Karpas-422 (cell line): Measurements from ENCODE around the gene PTP4A2. TPM values are rescaled to one million over a fixed set of nuclear protein-coding genes. Genes with fewer than 3 reads are reported as not detected.
A peak's percentile ranks its signal among the peaks of the same experiment; 100 is the strongest.

Experiments used
- DNase-seq: peaks from one replicate; pipeline ENCODE4 v3.0.0-alpha.2; 2015
- H2AFZ ChIP-seq: fragments of 200-600 bp; sonication (generic); 2 replicates; pipeline ENCODE4 v1.6.1; 2014; ENCODE audit warnings: antibody characterized with exemption, low read length, mixed read lengths
- H3K27ac ChIP-seq: fragments of 200-600 bp; sonication (generic); 2 replicates; pipeline ENCODE4 v1.5.1; 2014; ENCODE audit warnings: mild to moderate bottlenecking, low read length, moderate library complexity
- H3K27me3 ChIP-seq: fragments of 200-600 bp; sonication (generic); 2 replicates; pipeline ENCODE4 v1.6.1; 2014; ENCODE audit warnings: low read length, mixed read lengths
- H3K36me3 ChIP-seq: fragments of 200-600 bp; sonication (generic); 2 replicates; pipeline ENCODE4 v1.6.1; 2014; ENCODE audit warnings: low read length, mixed read lengths; ENCODE audit not compliant: insufficient read depth
- H3K4me1 ChIP-seq: fragments of 200-600 bp; sonication (generic); 2 replicates; pipeline ENCODE4 v1.6.1; 2014; ENCODE audit warnings: mild to moderate bottlenecking, low read length, mixed read lengths
- H3K4me2 ChIP-seq: fragments of 200-600 bp; sonication (generic); 2 replicates; pipeline ENCODE4 v1.6.1; 2014; ENCODE audit warnings: low read length, low read depth, mild to moderate bottlenecking; ENCODE audit not compliant: poor library complexity, severe bottlenecking
- H3K4me3 ChIP-seq: fragments of 200-600 bp; sonication (generic); 2 replicates; pipeline ENCODE4 v1.5.1; 2014; ENCODE audit warnings: mild to moderate bottlenecking, antibody characterized with exemption, low read length, mixed read lengths
- H3K79me2 ChIP-seq: fragments of 200-600 bp; sonication (generic); 2 replicates; pipeline ENCODE4 v1.6.1; 2014; ENCODE audit warnings: mild to moderate bottlenecking, low read length, mixed read lengths
- H3K9ac ChIP-seq: fragments of 200-600 bp; sonication (generic); 2 replicates; pipeline ENCODE4 v1.6.0; 2014; ENCODE audit warnings: low read length
- H3K9me2 ChIP-seq: fragments of 200-600 bp; sonication (generic), shearing (Covaris generic); replicated peaks from 2 replicates; pipeline ENCODE4 v1.6.0; 2014; ENCODE audit warnings: mild to moderate bottlenecking, low read length, moderate library complexity; ENCODE audit not compliant: insufficient read depth
- H3K9me3 ChIP-seq: fragments of 300-700, 200-600 bp; sonication (generic); 2 replicates; pipeline ENCODE4 v1.6.1; 2014; ENCODE audit warnings: low read length, mixed read lengths
- H4K20me1 ChIP-seq: fragments of 200-600 bp; sonication (generic); 2 replicates; pipeline ENCODE4 v1.6.1; 2014; ENCODE audit warnings: mild to moderate bottlenecking, antibody characterized with exemption, low read length, low read depth; ENCODE audit not compliant: insufficient read depth
- total RNA-seq: library from RNA; depleted of rRNA; stranded (reverse); fragments of >200 nt; shearing (Covaris generic); gene quantifications from 2 replicates; pipeline ENCODE4 v1.2.3, GENCODE V29; 2014; ENCODE audit warnings: low replicate concordance

Gene PTP4A2
- total RNA-seq, 1 experiment from 2014 or later = 401 TPM

GRCh38 chr1:31910933-31911332, 27.2 kb downstream of the PTP4A2 start:
- Histone ChIP-seq H3K4me2 (no peak overlapping the region), H3K36me3 (peaks cover 76% of the 10 kb centered on the region), H3K4me1 (peaks cover 53% of the 10 kb centered on the region), H3K79me2 (peaks cover 67% of the 10 kb centered on the region), H4K20me1 (peaks cover 11% of the 10 kb centered on the region), H2AFZ (no peak overlapping the region), H3K9ac (no peak overlapping the region), H3K27me3 (no peaks in the 10 kb centered on the region), H3K9me2 (no peaks in the 10 kb centered on the region), H3K9me3 (no peaks in the 10 kb centered on the region), H3K27ac (peak overlapping the region; percentile 64; the same call in 1 of the 2 replicates), H3K4me3 (no peak overlapping the region)
- peak; percentile 46 for DNase-seq

- no peak overlapping the region for H2AFZ ChIP-seq
- DNase-seq = no peak
- H3K4me2 ChIP-seq = no peak overlapping the region
- H4K20me1 ChIP-seq = peaks cover 11% of the 10 kb centered on the region
- H3K27me3 ChIP-seq = no peaks in the 10 kb centered on the region
- peaks cover 42% of the 10 kb centered on the region for H3K4me1 ChIP-seq
- H3K79me2 ChIP-seq = peaks cover 55% of the 10 kb centered on the region
- no peak overlapping the region for H3K27ac ChIP-seq
- no peak overlapping the region for H3K9ac ChIP-seq
- no peaks in the 10 kb centered on the region for H3K9me3 ChIP-seq
- peaks cover 74% of the 10 kb centered on the region for H3K36me3 ChIP-seq
- no peak overlapping the region for H3K4me3 ChIP-seq
- no peaks in the 10 kb centered on the region for H3K9me2 ChIP-seq
Observed at GRCh38 chr1:31909691-31910090, 28.5 kb downstream of the PTP4A2 start.

DNA sequence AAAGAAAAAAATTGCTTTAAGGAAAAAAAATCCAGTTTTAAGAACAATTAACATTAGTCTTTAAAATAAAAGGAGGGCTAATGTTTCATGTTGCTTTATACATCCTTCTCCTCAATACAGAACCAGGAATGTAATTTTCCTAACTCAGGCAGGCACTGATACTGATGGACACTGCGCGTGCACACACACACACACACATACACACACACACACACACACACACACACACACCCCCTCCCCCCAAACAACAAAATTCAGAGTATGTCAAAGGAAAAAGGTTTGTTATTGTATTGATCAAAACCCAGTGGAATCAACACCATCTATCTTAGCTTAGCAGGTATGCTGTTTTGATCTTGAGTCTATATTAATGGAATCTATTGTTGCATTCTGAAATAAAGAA, 31.6 kb downstream of the PTP4A2 start:
- peaks cover 46% of the 10 kb centered on the region for H3K36me3 ChIP-seq
- peaks cover 23% of the 10 kb centered on the region for H3K4me1 ChIP-seq
- H3K4me2 ChIP-seq = no peak overlapping the region
- no peak for DNase-seq
- no peak overlapping the region for H2AFZ ChIP-seq
- H3K27ac ChIP-seq = no peak overlapping the region
- H3K4me3 ChIP-seq = no peak overlapping the region
- peaks cover 23% of the 10 kb centered on the region for H3K79me2 ChIP-seq
- no peaks in the 10 kb centered on the region for H3K9me3 ChIP-seq
- H3K9ac ChIP-seq = no peak overlapping the region
- H4K20me1 ChIP-seq = no peaks in the 10 kb centered on the region; the same call in 1 of the 2 replicates
- no peaks in the 10 kb centered on the region for H3K27me3 ChIP-seq
- no peaks in the 10 kb centered on the region for H3K9me2 ChIP-seq

DNA sequence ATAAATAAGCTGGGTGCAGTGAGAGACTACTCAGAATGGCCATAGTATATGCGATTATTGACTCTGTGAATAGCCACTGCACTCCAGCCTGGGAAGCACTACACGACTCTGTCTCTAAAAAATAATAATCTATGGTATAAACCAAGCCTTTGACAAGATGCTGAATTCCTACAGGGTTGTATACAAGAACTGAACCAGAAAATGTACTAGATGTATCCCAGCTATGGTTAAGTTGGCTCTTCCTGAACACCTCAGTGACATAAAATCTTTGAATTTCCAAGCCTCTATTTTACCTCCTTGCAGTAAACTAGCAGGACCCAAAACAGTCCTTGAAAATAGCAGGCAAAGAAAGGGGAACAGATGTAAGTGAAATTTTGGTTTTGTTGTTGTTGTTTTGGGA, 32.5 kb downstream of the PTP4A2 start:
- peaks cover 39% of the 10 kb centered on the region for H3K36me3 ChIP-seq

DNA sequence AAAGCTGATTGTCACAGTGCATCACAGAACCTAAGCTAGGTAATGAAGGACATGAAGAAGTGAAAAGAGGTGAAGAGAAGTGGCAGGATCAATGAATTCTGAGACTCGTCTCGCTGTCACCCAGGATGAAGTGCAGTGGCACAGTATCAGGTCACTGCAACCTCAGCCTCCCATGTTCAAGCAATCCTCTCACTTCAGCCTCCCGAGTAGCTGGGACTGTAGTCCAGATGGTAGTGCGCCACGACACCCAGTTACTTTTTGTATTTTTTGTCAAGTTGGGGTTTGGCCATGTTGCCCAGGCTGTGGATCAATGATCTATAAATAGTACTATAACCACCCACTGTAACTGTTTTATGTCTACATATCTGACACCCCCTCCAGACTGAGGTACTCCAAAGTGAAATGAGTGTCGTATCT, 33.1 kb downstream of the PTP4A2 start:
- H3K9me2 ChIP-seq = no peaks in the 10 kb centered on the region
- H3K27me3 ChIP-seq = no peaks in the 10 kb centered on the region
- H4K20me1 ChIP-seq = no peaks in the 10 kb centered on the region
- H3K9me3 ChIP-seq = no peaks in the 10 kb centered on the region
- peaks cover 33% of the 10 kb centered on the region for H3K36me3 ChIP-seq
- no peak for DNase-seq
- H3K9ac ChIP-seq = no peak overlapping the region
- H2AFZ ChIP-seq = no peak overlapping the region
- no peak overlapping the region for H3K4me2 ChIP-seq
- peaks cover 9% of the 10 kb centered on the region for H3K79me2 ChIP-seq
- H3K4me3 ChIP-seq = no peak overlapping the region
- H3K27ac ChIP-seq = no peak overlapping the region
- peaks cover 12% of the 10 kb centered on the region for H3K4me1 ChIP-seq

More for the DNA sequence above, 32.5 kb downstream of the PTP4A2 start:
- peaks cover 15% of the 10 kb centered on the region for H3K79me2 ChIP-seq
- H3K9me3 ChIP-seq = no peaks in the 10 kb centered on the region
- no peak overlapping the region for H3K27ac ChIP-seq
- peaks cover 14% of the 10 kb centered on the region for H3K4me1 ChIP-seq
- H3K27me3 ChIP-seq = no peaks in the 10 kb centered on the region
- H3K9ac ChIP-seq = no peak overlapping the region
- no peak overlapping the region for H3K4me2 ChIP-seq
- no peak for DNase-seq
- H2AFZ ChIP-seq = no peak overlapping the region
- H3K9me2 ChIP-seq = no peaks in the 10 kb centered on the region
- no peaks in the 10 kb centered on the region; the same call in 1 of the 2 replicates for H4K20me1 ChIP-seq
- H3K4me3 ChIP-seq = no peak overlapping the region

- peaks cover 27% of the 10 kb centered on the region for H3K36me3 ChIP-seq
- H3K9me2 ChIP-seq = no peaks in the 10 kb centered on the region
- H3K9ac ChIP-seq = no peak overlapping the region
- no peak overlapping the region for H2AFZ ChIP-seq
- H3K79me2 ChIP-seq = peaks cover 3% of the 10 kb centered on the region; the same call in 1 of the 2 replicates
- H3K4me1 ChIP-seq = peaks cover 12% of the 10 kb centered on the region
- no peak overlapping the region for H3K4me3 ChIP-seq
- no peak overlapping the region for H3K4me2 ChIP-seq
- H3K27ac ChIP-seq = no peak overlapping the region
- H3K27me3 ChIP-seq = no peaks in the 10 kb centered on the region
- DNase-seq = peak; percentile 49
- no peaks in the 10 kb centered on the region for H4K20me1 ChIP-seq
- no peaks in the 10 kb centered on the region for H3K9me3 ChIP-seq
Observed at GRCh38 chr1:31904339-31905092, 33.7 kb downstream of the PTP4A2 start.

GRCh38 chr1:31902510-31902860, 35.7 kb downstream of the PTP4A2 start:
- Histone ChIP-seq H2AFZ (no peak overlapping the region), H3K27me3 (no peaks in the 10 kb centered on the region), H4K20me1 (no peaks in the 10 kb centered on the region), H3K9me3 (no peaks in the 10 kb centered on the region), H3K27ac (peak overlapping the region; percentile 80), H3K4me1 (peaks cover 17% of the 10 kb centered on the region), H3K9ac (no peak overlapping the region), H3K36me3 (peaks cover 17% of the 10 kb centered on the region; the same call in 1 of the 2 replicates), H3K9me2 (no peaks in the 10 kb centered on the region), H3K4me2 (peak overlapping the region; percentile 42), H3K4me3 (peak overlapping the region; percentile 43), H3K79me2 (no peaks in the 10 kb centered on the region)
- peak; percentile 69 for DNase-seq

- Histone ChIP-seq H3K27me3 (no peaks in the 10 kb centered on the region), H2AFZ (no peak overlapping the region), H3K9ac (no peak overlapping the region), H3K79me2 (no peaks in the 10 kb centered on the region), H3K36me3 (peaks cover 13% of the 10 kb centered on the region; the same call in 1 of the 2 replicates), H3K27ac (peak overlapping the region; percentile 80), H3K4me1 (peaks cover 22% of the 10 kb centered on the region), H3K9me2 (no peaks in the 10 kb centered on the region), H3K9me3 (no peaks in the 10 kb centered on the region), H4K20me1 (no peaks in the 10 kb centered on the region), H3K4me3 (peak overlapping the region; percentile 43), H3K4me2 (peak overlapping the region; percentile 42)
- peak; percentile 71 for DNase-seq
Observed at GRCh38 chr1:31901838-31902509, 36.2 kb downstream of the PTP4A2 start.
